ENCODE results near the gene SLC22A31.
"Not testable (repeated sequence)": the region's sequence is repeated elsewhere in the genome, so short reads cannot be mapped to it uniquely, and the experiment has no call there.

SLC22A31 gene

DNA sequence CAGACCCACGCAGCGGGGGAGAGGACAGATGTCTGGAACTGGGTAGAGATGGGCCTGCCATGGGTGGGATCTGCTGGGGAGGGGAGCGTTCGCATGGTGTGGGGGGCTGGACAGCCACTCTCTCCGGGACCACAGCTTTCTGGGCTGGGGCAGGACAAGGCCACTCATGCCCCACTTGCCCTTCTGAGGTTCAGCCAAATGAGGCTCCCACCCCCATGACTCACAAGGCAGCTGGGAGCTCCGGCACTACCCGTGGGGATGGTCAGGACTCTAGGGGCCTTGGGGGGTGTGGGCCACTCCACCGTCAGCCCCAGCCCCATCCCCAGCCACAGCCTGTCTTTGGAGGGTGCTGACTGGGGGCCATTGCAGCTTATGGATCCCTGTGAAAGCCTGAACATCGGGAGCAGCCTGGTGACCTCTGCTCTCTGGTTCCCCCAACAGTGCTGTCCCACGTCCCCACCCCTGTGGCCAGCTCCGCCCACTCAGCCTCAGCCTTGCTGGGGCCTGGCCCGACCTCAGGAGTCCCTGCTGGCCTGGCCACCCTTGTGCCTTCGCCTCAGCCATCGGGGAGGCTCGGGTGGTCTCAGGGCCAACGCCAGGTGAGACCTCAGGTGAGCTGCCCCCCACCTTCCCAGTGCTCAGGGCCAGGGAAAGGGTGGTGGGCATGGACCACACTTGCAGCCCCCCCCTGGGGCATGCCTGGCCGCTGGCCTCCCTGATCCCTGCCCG is 33.5 kb downstream of the SLC22A31 start:
- Histone ChIP-seq H3K27me3 (ENCODE audit: low read depth, low read length) (peaks cover 9% of the 10 kb centered on the region), H3K9me3 (ENCODE audit: control insufficient read depth in 1 of 2, low read length in 2 of 2) (no peaks in the 10 kb centered on the region), H3K4me1 (ENCODE audit: control insufficient read depth in 1 of 2, insufficient read depth in 2 of 2, low read length in 2 of 2) (peaks cover 0 to 19% of the 10 kb centered on the region in 2 donors), H3K36me3 (ENCODE audit: control insufficient read depth in 1 of 2, insufficient read depth in 2 of 2, low read length in 2 of 2) (no peaks in the 10 kb centered on the region), H3K27ac (ENCODE audit: low read length) (no peak overlapping the region), H3K4me3 (ENCODE audit: low read depth in 1 of 2, low read length in 2 of 2) (no peak overlapping the region)

- not testable (repeated sequence) for H3K27me3 ChIP-seq (ENCODE audit: low read depth, low read length); H3K9me3 ChIP-seq (ENCODE audit: control insufficient read depth in 1 of 2, low read length in 2 of 2); H3K4me3 ChIP-seq (ENCODE audit: low read depth in 1 of 2, low read length in 2 of 2); H3K27ac ChIP-seq (ENCODE audit: low read length); H3K36me3 ChIP-seq (ENCODE audit: control insufficient read depth in 1 of 2, insufficient read depth in 2 of 2, low read length in 2 of 2)
- H3K4me1 ChIP-seq (ENCODE audit: control insufficient read depth in 1 of 2, insufficient read depth in 2 of 2, low read length in 2 of 2) = peaks cover 0 to 11% of the 10 kb centered on the region in 2 donors
These were observed 34.7 kb downstream of the SLC22A31 start for GRCh38 chr16:89165681-89165979.

DNA sequence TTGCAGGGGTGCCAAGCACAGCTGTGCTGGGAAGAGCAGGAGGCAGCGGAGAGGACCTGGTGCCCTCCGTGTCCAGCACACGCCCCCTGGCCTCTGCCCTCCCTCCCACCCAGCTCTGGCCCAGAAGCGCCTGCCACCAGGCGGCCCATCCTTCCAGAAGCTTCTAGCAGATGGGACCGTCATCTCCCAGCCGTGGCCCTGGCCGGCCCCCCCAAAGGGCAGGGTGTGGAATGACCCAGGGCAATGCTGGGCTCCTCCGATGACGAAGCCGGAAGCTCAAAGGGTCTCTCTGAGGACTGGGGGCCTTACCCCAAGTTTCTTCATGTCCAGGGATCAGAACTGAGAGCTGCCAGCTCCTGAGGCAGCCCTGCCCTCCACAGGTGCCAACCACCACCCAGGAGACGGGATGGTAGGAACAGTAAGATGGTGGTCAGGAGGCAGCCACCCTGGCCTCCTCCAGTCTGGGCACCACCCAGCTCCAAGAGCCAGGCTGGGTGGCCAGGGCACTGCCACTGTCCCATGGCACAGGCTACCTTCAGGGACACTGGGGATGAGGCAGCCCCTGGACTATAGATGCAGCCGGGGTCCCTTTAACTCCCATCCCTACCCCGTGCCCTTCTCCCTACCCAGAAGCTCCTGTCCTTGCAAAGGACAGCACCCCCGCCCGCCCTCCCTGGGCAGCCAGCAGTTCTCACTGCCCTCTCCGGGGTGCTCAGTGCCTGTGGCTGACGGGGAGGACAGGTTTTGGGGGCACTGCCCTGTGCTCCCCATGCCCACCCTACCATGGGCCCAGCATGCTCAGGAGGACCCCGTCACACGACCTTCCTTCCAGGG is 35.3 kb downstream of the SLC22A31 start:
- H3K36me3 ChIP-seq (ENCODE audit: control insufficient read depth in 1 of 2, insufficient read depth in 2 of 2, low read length in 2 of 2) = no peaks in the 10 kb centered on the region
- H3K4me1 ChIP-seq (ENCODE audit: control insufficient read depth in 1 of 2, insufficient read depth in 2 of 2, low read length in 2 of 2) = peaks cover 0 to 7% of the 10 kb centered on the region in 2 donors
- H3K27ac ChIP-seq (ENCODE audit: low read length) = no peak overlapping the region
- no peak overlapping the region for H3K4me3 ChIP-seq (ENCODE audit: low read depth in 1 of 2, low read length in 2 of 2)
- no peaks in the 10 kb centered on the region for H3K9me3 ChIP-seq (ENCODE audit: control insufficient read depth in 1 of 2, low read length in 2 of 2)
- peaks cover 5% of the 10 kb centered on the region for H3K27me3 ChIP-seq (ENCODE audit: low read depth, low read length)

GRCh38 chr16:89164436-89164835 is 35.9 kb downstream of the SLC22A31 start:
- no peaks in the 10 kb centered on the region for H3K36me3 ChIP-seq (ENCODE audit: control insufficient read depth in 1 of 2, insufficient read depth in 2 of 2, low read length in 2 of 2)
- H3K9me3 ChIP-seq (ENCODE audit: control insufficient read depth in 1 of 2, low read length in 2 of 2) = no peaks in the 10 kb centered on the region
- H3K4me1 ChIP-seq (ENCODE audit: control insufficient read depth in 1 of 2, insufficient read depth in 2 of 2, low read length in 2 of 2) = peaks cover 0 to 7% of the 10 kb centered on the region in 2 donors
- no peak overlapping the region for H3K4me3 ChIP-seq (ENCODE audit: low read depth in 1 of 2, low read length in 2 of 2)
- no peak overlapping the region for H3K27ac ChIP-seq (ENCODE audit: low read length)
- H3K27me3 ChIP-seq (ENCODE audit: low read depth, low read length) = peaks cover 5% of the 10 kb centered on the region

GRCh38 chr16:89163297-89163696 is 37.0 kb downstream of the SLC22A31 start:
- Histone ChIP-seq H3K27ac (ENCODE audit: low read length) (no peak overlapping the region), H3K4me1 (ENCODE audit: control insufficient read depth in 1 of 2, insufficient read depth in 2 of 2, low read length in 2 of 2) (peaks cover 0 to 7% of the 10 kb centered on the region in 2 donors), H3K27me3 (ENCODE audit: low read depth, low read length) (no peaks in the 10 kb centered on the region), H3K4me3 (ENCODE audit: low read depth in 1 of 2, low read length in 2 of 2) (no peak overlapping the region), H3K9me3 (ENCODE audit: control insufficient read depth in 1 of 2, low read length in 2 of 2) (no peaks in the 10 kb centered on the region), H3K36me3 (ENCODE audit: control insufficient read depth in 1 of 2, insufficient read depth in 2 of 2, low read length in 2 of 2) (no peaks in the 10 kb centered on the region)

DNA sequence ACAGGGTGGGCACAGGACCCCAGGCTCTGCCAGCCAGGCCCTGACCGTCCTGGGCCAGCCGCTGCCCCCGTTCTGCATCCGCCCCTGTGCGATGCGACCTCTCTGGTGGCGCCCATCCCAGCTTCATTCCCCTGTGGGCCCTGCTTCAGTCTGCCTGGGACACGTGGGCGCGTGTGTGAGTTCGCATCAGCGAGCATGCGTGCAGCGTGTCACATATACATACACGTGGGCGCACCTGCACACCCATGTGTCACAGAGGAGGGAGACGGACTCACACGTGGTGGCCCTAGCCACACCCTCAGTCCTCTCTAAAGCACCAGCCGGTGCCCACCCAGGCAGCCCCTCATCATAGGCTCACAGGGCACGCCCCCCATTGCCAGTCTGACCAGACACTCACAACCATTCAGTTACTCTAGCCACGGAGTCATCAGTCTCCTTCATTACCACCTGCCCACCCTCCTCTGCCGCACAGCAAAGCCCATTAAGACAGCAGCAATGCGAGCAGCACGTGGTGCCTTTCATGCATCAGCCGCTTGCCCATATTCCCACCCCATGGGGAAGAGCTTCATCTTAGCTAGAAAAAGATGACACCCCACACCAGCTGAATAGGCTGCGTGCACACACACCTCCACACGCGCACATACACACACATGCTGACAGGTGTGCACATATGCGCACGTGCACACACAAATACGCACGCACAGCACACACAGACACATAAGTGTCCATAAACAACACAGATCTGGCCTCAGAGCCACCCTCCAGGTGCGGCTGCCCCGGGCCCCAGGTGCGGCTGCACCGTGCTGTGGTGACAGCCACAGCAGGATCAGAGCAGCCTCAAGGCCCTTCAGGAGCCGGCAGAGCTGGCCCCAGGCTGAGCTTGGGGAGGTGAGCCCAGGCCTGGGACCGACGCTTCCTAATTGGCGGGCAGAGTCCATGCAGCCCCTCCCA is 38.3 kb downstream of the SLC22A31 start:
- H3K27me3 ChIP-seq (ENCODE audit: low read depth, low read length) = no peaks in the 10 kb centered on the region
- no peak overlapping the region for H3K27ac ChIP-seq (ENCODE audit: low read length)
- no peak overlapping the region for H3K4me3 ChIP-seq (ENCODE audit: low read depth in 1 of 2, low read length in 2 of 2)
- H3K36me3 ChIP-seq (ENCODE audit: control insufficient read depth in 1 of 2, insufficient read depth in 2 of 2, low read length in 2 of 2) = no peaks in the 10 kb centered on the region
- no peaks in the 10 kb centered on the region for H3K9me3 ChIP-seq (ENCODE audit: control insufficient read depth in 1 of 2, low read length in 2 of 2)
- peaks cover 0 to 2% of the 10 kb centered on the region in 2 donors for H3K4me1 ChIP-seq (ENCODE audit: control insufficient read depth in 1 of 2, insufficient read depth in 2 of 2, low read length in 2 of 2)

GRCh38 chr16:89160977-89161701 is 39.2 kb downstream of the SLC22A31 start:
- H3K27ac ChIP-seq (ENCODE audit: low read length) = no peak overlapping the region
- H3K4me3 ChIP-seq (ENCODE audit: low read depth in 1 of 2, low read length in 2 of 2) = no peak overlapping the region
- no peaks in the 10 kb centered on the region for H3K9me3 ChIP-seq (ENCODE audit: control insufficient read depth in 1 of 2, low read length in 2 of 2)
- no peaks in the 10 kb centered on the region for H3K36me3 ChIP-seq (ENCODE audit: control insufficient read depth in 1 of 2, insufficient read depth in 2 of 2, low read length in 2 of 2)
- no peaks in the 10 kb centered on the region for H3K27me3 ChIP-seq (ENCODE audit: low read depth, low read length)
- peaks cover 0 to 4% of the 10 kb centered on the region in 2 donors for H3K4me1 ChIP-seq (ENCODE audit: control insufficient read depth in 1 of 2, insufficient read depth in 2 of 2, low read length in 2 of 2)

GRCh38 chr16:89159850-89160354 is 40.4 kb downstream of the SLC22A31 start:
- Histone ChIP-seq H3K9me3 (ENCODE audit: control insufficient read depth in 1 of 2, low read length in 2 of 2) (no peaks in the 10 kb centered on the region), H3K4me1 (ENCODE audit: control insufficient read depth in 1 of 2, insufficient read depth in 2 of 2, low read length in 2 of 2) (peaks cover 3 to 16% of the 10 kb centered on the region in 2 donors), H3K4me3 (ENCODE audit: low read depth in 1 of 2, low read length in 2 of 2) (no peak overlapping the region), H3K36me3 (ENCODE audit: control insufficient read depth in 1 of 2, insufficient read depth in 2 of 2, low read length in 2 of 2) (no peaks in the 10 kb centered on the region), H3K27me3 (ENCODE audit: low read depth, low read length) (no peaks in the 10 kb centered on the region), H3K27ac (ENCODE audit: low read length) (no peak overlapping the region)

- no peak overlapping the region for H3K4me3 ChIP-seq (ENCODE audit: low read depth in 1 of 2, low read length in 2 of 2)
- H3K27ac ChIP-seq (ENCODE audit: low read length) = no peak overlapping the region
- H3K36me3 ChIP-seq (ENCODE audit: control insufficient read depth in 1 of 2, insufficient read depth in 2 of 2, low read length in 2 of 2) = no peaks in the 10 kb centered on the region
- H3K9me3 ChIP-seq (ENCODE audit: control insufficient read depth in 1 of 2, low read length in 2 of 2) = no peaks in the 10 kb centered on the region
- H3K4me1 ChIP-seq (ENCODE audit: control insufficient read depth in 1 of 2, insufficient read depth in 2 of 2, low read length in 2 of 2) = peaks cover 7 to 22% of the 10 kb centered on the region in 2 donors
- no peaks in the 10 kb centered on the region for H3K27me3 ChIP-seq (ENCODE audit: low read depth, low read length)
These were observed 41.1 kb downstream of the SLC22A31 start for GRCh38 chr16:89159066-89159849.

- Histone ChIP-seq H3K27me3 (ENCODE audit: low read depth, low read length) (no peaks in the 10 kb centered on the region), H3K4me3 (ENCODE audit: low read depth in 1 of 2, low read length in 2 of 2) (no peak overlapping the region), H3K4me1 (ENCODE audit: control insufficient read depth in 1 of 2, insufficient read depth in 2 of 2, low read length in 2 of 2) (peaks cover 7 to 23% of the 10 kb centered on the region in 2 donors)
These were observed 42.6 kb downstream of the SLC22A31 start for GRCh38 chr16:89157778-89158177.

More at GRCh38 chr16:89157778-89158177, 42.6 kb downstream of the SLC22A31 start:
- Histone ChIP-seq H3K36me3 (ENCODE audit: control insufficient read depth in 1 of 2, insufficient read depth in 2 of 2, low read length in 2 of 2) (peaks cover 0 to 2% of the 10 kb centered on the region in 2 donors), H3K27ac (ENCODE audit: low read length) (no peak overlapping the region), H3K9me3 (ENCODE audit: control insufficient read depth in 1 of 2, low read length in 2 of 2) (no peaks in the 10 kb centered on the region)

Measured in muscle layer of duodenum (tissue), 2 donors.